Esophagus squamous epithelium (tissue), 5 donors: ENCODE measurements around the gene TOMM40L. TPM values are rescaled to one million over a fixed set of nuclear protein-coding genes. Genes with fewer than 3 reads are reported as not detected.

Experiments used
- DNase-seq: peaks from one replicate; lab custom pipeline; 2025; lab: John Stamatoyannopoulos, UW
- H3K27ac ChIP-seq, 4 donors: fragments of 200-600 bp; sonication (generic); one replicate each; pipeline ENCODE4 v1.5.1; 2016 to 2019; ENCODE audit warnings: mild to moderate bottlenecking in 1 of 4
- H3K27me3 ChIP-seq, 4 donors: fragments of 200-600 bp; sonication (generic); 1 replicate in 3 of 4; 2 replicates in 1 of 4; pipeline versions ENCODE4 v1.5.1 to v1.6.0; 2017 to 2021; ENCODE audit warnings: antibody characterized with exemption in 1 of 4
- H3K36me3 ChIP-seq, 3 donors: fragments of 200-600 bp; sonication (generic); one replicate each; pipeline ENCODE4 v1.5.1; 2016 to 2019
- H3K4me1 ChIP-seq, 3 donors: fragments of 200-600 bp; sonication (generic); one replicate each; pipeline ENCODE4 v1.5.1; 2017 to 2019
- H3K4me3 ChIP-seq, 4 donors: fragments of 200-600 bp; sonication (generic); 1 replicate in 3 of 4; 2 replicates in 1 of 4; pipeline ENCODE4 v1.5.1; 2016 to 2019; ENCODE audit warnings: mild to moderate bottlenecking in 2 of 4, moderate library complexity in 1 of 4
- H3K9me3 ChIP-seq, 3 donors: fragments of 200-600 bp; sonication (generic); one replicate each; pipeline ENCODE4 v1.5.1; 2016 to 2019
- POLR2A ChIP-seq, 4 donors: fragments of 450-650 bp; IDR thresholded peaks; one replicate each; pipeline ENCODE4 v1.6.1; 2017; ENCODE audit warnings: antibody characterized with exemption in 4 of 4, mild to moderate bottlenecking in 4 of 4, moderate library complexity in 3 of 4
- WGBS, 2 donors: methylation state at CpG; one replicate each; pipeline ENCODE4 v1.1.5; 2018; 5-methylcytosine and 5-hydroxymethylcytosine counted together
- intact Hi-C: fragments of 100-400 bp; cut with DNase I; formaldehyde crosslinking; loops from one replicate; pipeline ENCODE4 v1.15.0; 2022
- total RNA-seq, 4 donors: library from RNA; depleted of rRNA; stranded (reverse); fragments of >200 nt; gene quantifications; one replicate each; pipeline ENCODE4 v1.1.0, GENCODE V29; 2016
- TF ChIP-seq, protein P1 (sequence below), 6 experiments: fragments of 450-650 bp in 4 of 6; fragments of 200-600 bp in 2 of 6; sonication (generic) in 2 of 6; IDR thresholded peaks; one replicate each; pipeline ENCODE4 v1.5.1; 2016 to 2019; ENCODE audit warnings: antibody characterized with exemption in 6 of 6, mild to moderate bottlenecking in 4 of 6, moderate library complexity in 4 of 6
- donor health status: DM: yes; HTN: yes; CAD: no.

Gene TOMM40L
- total RNA-seq, 4 donors from 2014 or later, result 7.6 to 23.9 (median 10.2) TPM

DNA sequence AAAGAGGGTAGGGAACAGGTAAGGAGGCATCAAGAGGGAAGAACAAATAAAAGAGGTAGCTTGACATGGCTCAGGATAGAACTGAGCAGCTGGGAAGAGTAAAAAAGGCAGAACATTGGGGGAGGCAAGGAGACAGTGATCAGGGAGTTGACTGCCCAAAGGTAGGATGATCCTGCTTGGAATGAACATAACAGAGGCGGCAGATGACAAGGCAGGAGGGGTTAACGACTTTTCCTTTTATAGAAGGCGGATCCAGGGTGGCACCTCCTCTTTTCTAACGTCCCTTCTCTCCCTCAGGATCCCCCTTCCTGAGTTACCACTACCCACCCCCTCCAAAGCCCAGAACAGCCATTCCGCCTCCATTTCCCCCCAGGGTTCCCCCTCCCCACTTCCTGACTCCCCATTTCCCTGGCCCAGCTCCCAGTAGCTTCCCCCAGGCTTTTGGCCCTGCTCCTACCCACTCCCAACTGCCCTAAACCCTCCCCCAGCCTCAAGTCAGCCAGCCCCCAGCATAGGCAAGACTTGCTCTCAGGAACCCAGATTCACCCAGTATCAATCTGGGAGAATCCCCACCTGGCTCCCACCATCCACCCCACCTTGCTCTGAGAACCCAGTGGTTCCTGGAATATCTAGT lies 26.2 kb upstream of the TOMM40L start:
- peaks cover 43 to 93% (median 84%) of the 10 kb centered on the region in 3 donors for H3K4me1 ChIP-seq
- H3K36me3 ChIP-seq, result peaks cover 0 to 13% (median 0%) of the 10 kb centered on the region in 3 donors
- intact Hi-C loops, result no loop called here
- peak overlapping the region; percentile 90 to 99 (median 97) for H3K27ac ChIP-seq
- DNase-seq, result no peak
- TF ChIP-seq, protein P1, sequence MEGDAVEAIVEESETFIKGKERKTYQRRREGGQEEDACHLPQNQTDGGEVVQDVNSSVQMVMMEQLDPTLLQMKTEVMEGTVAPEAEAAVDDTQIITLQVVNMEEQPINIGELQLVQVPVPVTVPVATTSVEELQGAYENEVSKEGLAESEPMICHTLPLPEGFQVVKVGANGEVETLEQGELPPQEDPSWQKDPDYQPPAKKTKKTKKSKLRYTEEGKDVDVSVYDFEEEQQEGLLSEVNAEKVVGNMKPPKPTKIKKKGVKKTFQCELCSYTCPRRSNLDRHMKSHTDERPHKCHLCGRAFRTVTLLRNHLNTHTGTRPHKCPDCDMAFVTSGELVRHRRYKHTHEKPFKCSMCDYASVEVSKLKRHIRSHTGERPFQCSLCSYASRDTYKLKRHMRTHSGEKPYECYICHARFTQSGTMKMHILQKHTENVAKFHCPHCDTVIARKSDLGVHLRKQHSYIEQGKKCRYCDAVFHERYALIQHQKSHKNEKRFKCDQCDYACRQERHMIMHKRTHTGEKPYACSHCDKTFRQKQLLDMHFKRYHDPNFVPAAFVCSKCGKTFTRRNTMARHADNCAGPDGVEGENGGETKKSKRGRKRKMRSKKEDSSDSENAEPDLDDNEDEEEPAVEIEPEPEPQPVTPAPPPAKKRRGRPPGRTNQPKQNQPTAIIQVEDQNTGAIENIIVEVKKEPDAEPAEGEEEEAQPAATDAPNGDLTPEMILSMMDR (IDR thresholded peaks at IDR 0.05), result no peak
- no peak for TF ChIP-seq POLR2A (IDR thresholded peaks at IDR 0.05)
- WGBS, 2 donors, result 24 to 43% methylated on average over 4 to 5 of the region's 5 CpGs
- peak overlapping the region in 1 of 4 donors; percentile 65 for H3K4me3 ChIP-seq
- H3K9me3 ChIP-seq, result no peaks in the 10 kb centered on the region
- no peaks in the 10 kb centered on the region for H3K27me3 ChIP-seq

DNA sequence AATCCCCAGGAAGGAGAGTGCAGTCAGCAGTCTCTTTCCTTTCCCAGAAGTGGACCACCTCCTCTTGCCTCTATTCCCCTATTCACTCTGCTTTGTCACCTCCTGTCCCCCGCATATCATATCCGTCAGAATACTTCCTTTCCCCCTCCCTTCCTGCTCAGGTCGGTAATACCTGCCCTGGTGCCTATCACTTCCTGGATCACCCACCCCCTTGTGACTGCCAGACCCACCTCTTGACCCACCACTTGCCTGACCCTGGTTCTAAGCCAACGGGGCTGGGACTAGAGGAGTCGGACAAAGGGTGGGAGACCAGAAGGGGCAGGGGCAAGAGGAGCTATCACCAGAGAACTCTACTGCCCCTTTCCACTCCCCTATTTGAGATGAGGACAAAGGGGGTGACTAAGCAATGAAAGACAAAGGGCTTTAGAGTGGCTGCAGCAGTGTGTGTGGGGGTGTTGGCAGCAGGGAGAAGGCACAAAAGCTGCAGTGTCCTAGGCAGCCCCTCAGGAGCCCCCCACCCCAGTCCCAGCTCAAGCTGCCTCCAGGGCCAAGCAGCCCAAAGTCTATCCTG lies 25.4 kb upstream of the TOMM40L start:
- Histone ChIP-seq H3K27ac (peak overlapping the region; percentile 90 to 99 (median 97)), H3K4me1 (peaks cover 43 to 93% (median 84%) of the 10 kb centered on the region in 3 donors), H3K27me3 (no peaks in the 10 kb centered on the region), H3K9me3 (no peaks in the 10 kb centered on the region), H3K4me3 (peak overlapping the region in 1 of 4 donors; percentile 86), H3K36me3 (peaks cover 0 to 22% (median 0%) of the 10 kb centered on the region in 3 donors)
- TF ChIP-seq, protein P1 (IDR thresholded peaks at IDR 0.05), result no peak
- no peak for TF ChIP-seq POLR2A (IDR thresholded peaks at IDR 0.05)
- no peak for DNase-seq
- intact Hi-C loops, result no loop called here
- 42 to 56% methylated on average over 2 to 4 of the region's 5 CpGs for WGBS, 2 donors

DNA sequence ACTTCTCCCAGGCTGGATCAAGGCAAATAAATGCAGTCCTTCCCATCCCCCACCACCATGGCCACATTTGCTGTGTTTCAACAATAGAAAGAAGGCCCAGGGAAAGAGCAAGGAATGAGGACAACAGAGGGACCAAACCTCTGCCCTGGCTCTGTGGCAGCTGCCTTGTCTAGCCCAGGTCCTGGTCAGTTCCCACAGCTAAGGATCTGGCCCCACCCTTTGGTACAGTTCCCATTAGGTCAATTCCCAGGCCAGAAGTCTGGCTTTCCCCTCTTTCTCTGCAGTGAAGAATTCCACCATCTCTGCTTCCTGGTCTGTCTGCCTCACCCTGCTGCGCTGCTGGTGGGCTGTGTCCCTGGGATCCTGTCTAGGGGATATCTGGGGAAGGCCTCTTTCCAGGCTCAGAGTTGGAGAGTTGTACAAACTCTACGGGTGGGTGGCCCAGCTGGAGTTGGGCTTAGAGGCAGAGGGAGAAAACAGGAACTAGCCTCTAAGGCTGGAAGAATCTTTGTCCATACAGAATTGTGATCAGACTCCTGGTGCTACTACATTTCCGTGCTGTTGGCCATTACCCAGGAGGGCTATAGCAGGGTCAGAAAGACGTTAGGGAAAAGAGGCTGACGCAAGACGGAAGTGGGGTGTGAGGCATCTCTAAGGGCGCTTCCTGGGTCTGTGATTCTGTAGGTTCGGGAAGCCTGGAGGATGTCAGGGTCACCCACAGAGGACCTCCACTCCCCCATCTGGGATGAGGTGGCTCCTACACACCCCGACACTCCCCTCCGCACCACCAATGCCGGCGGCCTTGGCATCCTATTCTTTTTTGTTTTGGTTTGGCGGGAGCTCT lies 24.6 kb upstream of the TOMM40L start:
- H3K4me3 ChIP-seq, result peak overlapping the region; percentile 58 to 89 (median 80)
- TF ChIP-seq, protein P1 (IDR thresholded peaks at IDR 0.05), result no peak
- no peak for TF ChIP-seq POLR2A (IDR thresholded peaks at IDR 0.05)
- intact Hi-C loops, result no loop called here
- WGBS, 2 donors, result 27 to 34% methylated on average over 11 to 12 of the region's 13 CpGs
- H3K27ac ChIP-seq, result peak overlapping the region; percentile 90 to 99 (median 97)
- peaks cover 3 to 29% (median 3%) of the 10 kb centered on the region in 3 donors for H3K36me3 ChIP-seq
- peaks cover 43 to 93% (median 83%) of the 10 kb centered on the region in 3 donors for H3K4me1 ChIP-seq
- H3K9me3 ChIP-seq, result no peaks in the 10 kb centered on the region
- no peaks in the 10 kb centered on the region for H3K27me3 ChIP-seq
- DNase-seq, result no peak

DNA sequence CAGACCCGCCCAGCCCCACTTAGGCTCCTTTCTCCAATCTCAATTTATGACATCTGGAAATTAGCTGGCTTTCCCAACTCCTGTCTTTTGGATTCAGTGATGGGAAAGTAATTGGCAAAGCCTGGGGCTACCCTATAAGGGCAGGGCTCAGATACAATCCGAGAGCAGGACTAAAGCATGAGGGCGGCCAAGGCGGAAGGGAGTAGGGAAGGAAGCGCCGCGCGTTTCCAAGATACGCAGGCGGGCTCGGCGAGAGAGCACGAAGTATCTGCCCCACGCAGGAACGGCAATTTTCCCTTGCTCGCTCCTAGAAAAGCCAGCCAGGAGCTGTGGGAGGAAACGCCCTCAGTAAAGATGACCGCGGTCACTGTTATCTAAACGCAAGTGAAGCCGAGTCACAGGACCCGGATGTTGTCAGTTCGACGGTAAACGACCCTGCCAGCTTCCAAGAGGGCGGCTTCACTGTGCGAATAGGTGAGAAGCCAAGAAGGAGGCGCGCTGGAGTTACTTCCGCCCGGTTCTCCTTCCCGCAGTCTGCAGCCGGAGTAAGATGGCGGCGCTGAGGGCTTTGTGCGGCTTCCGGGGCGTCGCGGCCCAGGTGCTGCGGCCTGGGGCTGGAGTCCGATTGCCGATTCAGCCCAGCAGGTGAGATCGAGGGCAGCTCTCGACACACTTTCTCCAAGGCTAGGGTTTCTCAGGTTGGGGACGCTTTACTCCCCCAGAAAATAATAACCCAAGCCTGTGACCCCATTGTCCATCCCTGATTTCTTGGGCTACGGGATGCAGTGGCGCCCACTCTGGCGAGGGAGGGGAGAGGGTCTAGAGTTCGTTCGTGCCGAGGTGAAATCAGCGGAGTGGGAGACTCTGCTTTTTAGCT lies 23.8 kb upstream of the TOMM40L start, which contains the start of gene NDUFS2:
Gene NDUFS2 (plus strand): TSS at position 532 of the 877 bp plus-strand sequence. CDS start 19 bp downstream, at position 551.
- peak; percentile 93 for DNase-seq
- WGBS, 2 donors, result 1 to 5% methylated on average over 21 to 31 of the region's 53 CpGs
- TF ChIP-seq, protein P1 (IDR thresholded peaks at IDR 0.05), result peak in 2 of 6 experiments; percentile 12 to 13
- peak in 2 of 4 donors; percentile 51 to 88 for TF ChIP-seq POLR2A (IDR thresholded peaks at IDR 0.05)
- H3K9me3 ChIP-seq, result no peaks in the 10 kb centered on the region
- H3K27ac ChIP-seq, result peak within 1 kb of the TSS; percentile 90 to 99 (median 97)
- peak within 1 kb of the TSS; percentile 58 to 89 (median 80) for H3K4me3 ChIP-seq
- H3K27me3 ChIP-seq, result no peaks in the 10 kb centered on the region
- intact Hi-C loops, result no loop called here
- H3K36me3 ChIP-seq, result peaks cover 8 to 38% (median 9%) of the 10 kb centered on the region in 3 donors
- H3K4me1 ChIP-seq, result peaks cover 43 to 91% (median 80%) of the 10 kb centered on the region in 3 donors
